T follicular helper cell (primary cell): ENCODE data around the gene SEPHS1.
A peak's percentile ranks its signal among the peaks of the same experiment; 100 is the strongest.
"Not testable (repeated sequence)": the region's sequence is repeated elsewhere in the genome, so short reads cannot be mapped to it uniquely, and the experiment has no call there.

Experiments used
- DNase-seq: peaks from one replicate; pipeline ENCODE4 v3.0.0-alpha.2; 2020; ENCODE audit warnings: low read depth
- total RNA-seq, 2 experiments: gene quantifications; one replicate each; lab custom pipeline; 2026; lab: John Stamatoyannopoulos, UW

SEPHS1 gene, protein sequence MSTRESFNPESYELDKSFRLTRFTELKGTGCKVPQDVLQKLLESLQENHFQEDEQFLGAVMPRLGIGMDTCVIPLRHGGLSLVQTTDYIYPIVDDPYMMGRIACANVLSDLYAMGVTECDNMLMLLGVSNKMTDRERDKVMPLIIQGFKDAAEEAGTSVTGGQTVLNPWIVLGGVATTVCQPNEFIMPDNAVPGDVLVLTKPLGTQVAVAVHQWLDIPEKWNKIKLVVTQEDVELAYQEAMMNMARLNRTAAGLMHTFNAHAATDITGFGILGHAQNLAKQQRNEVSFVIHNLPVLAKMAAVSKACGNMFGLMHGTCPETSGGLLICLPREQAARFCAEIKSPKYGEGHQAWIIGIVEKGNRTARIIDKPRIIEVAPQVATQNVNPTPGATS
- total RNA-seq, result 36.9 to 56.8 reads per million in 2 experiments

DNA sequence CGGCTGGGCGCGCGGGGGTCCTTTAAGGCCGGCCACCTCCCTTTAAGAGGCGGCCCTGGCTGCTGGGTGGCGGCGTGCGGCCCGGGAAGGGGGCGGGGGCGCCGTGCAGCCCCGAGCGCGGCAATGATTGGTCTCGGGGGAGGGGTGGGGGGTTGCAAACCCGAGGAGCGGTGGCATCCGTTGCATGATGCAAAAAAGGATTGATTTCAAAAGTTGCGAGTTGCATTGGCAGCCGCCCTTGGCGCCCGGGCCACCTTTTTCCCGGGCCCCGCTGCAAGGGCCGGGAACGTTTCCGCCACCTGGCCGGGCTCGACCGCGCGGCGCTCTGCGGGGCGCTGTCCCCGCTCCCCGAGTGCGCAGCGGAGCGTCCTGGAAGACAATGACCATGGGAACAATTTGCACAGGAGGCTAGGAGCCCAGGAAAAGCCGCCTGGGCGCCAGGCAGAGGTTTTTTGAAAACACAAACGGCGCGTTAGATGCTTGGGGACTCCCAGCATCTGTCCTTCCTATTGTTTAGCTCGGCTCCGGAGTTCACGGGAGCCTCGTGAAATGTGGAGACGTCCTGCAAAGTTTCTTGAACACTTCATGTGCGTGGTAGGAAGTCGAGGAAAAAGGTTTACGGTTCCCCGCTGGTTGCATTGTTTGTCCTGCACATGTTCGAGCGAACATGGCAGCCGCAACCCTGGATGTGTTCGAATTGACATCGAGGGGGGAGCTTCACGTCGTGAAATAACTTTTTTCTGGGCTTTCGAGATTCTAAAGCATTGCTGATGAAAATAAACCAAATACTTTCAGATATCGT lies at the start of gene SEPHS1:
SEPHS1 (minus strand) TSS at position 78 of the 802 bp plus-strand sequence. CDS start 3,343 bp downstream, outside the sequence.
- DNase-seq, result peak; percentile 70

DNA sequence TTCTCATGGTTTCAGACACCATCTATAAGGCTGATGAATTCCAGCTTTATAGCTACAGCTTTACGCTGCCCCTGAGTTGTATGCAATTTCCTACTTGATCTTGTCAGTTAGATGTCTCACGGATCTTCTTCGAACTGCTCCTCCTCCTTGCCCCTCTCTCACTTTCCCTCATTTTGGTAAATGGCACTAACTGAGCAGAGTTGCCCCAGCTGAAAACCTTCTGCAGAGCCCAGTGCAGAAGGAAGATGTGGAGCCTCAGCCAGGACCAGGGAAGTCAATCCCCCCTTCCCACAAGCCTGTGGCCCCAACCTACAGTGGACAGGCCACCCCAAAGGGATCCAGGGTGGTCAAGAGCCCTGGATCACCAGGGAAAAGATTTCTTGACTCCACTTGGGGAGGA lies 49.0 kb upstream of the SEPHS1 start:
- DNase-seq, result no peak

DNA sequence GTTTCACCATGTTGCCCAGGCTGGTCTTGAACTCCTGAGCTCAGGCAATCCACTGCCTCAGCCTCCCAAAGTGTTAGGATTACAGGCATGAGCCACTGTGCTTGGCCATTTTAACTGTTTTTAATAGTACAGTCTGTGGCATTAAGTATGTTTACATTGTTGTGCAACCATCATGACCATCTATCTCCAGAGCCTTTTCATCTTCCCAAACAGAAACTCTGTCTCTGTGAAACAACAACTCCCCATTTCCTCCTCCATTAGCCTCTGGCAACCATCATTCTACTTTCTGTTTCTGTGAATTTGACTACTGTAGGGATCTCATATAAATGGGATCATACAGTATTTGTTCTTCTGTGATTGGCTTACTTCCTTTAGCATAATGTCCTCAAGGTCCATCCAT lies 48.3 kb upstream of the SEPHS1 start:
- DNase-seq, result no peak

DNA sequence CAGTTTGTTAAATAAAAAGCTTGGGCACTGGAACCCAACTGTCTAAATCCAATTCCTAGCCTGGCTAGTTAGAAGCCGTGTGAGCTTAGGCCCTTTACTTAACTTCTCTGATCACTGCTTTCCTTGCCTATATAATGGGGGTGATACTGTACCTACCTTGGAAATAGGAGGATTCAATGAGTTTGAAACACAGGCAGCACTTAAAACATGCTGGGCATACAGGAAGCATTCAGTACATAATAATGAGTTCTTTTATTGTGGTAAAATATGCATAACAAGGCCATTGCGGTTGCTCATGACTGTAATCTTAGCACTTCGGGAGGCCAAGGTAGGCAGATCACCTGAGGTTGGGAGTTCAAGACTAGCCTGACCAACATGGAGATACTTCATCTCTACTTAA lies 47.4 kb upstream of the SEPHS1 start:
- no peak for DNase-seq

DNA sequence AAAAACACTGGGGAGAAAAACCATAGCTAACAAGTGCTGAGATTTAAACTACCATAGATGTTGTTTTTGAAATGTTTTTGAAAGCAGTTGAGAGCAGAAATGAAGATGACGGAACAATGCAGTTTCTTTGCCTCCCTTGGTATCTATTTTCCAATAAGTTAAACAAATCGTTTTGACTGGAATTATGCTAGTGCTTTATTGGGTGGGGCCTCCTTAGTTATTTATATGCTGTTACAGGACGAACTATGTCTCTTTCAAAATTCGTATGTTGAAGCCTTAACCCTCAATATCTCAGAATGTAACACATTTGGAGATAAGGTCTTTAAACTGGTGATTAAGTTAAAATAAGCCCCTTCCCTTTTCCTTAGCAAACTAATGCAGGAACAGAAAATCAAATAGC lies 45.5 kb upstream of the SEPHS1 start:
- no peak for DNase-seq

DNA sequence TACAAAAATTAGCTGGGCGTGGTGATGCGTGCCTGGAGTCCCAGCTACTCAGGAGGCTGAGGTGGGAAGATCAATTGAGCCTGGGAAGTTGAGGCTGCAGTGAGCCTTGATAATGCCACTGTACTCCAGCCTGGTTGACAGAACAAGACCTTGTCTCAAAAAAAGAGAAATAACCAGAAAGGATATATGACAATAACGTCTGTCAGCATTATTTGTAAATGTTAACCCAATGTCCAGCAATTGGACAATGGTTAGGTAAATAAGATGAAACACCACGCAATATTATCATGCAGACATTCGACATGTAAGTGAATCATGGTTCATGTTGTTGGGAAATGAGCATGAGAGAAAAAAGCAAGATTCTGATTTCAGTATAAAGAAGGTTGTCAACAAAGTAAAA lies 44.6 kb upstream of the SEPHS1 start:
- DNase-seq, result no peak

DNA sequence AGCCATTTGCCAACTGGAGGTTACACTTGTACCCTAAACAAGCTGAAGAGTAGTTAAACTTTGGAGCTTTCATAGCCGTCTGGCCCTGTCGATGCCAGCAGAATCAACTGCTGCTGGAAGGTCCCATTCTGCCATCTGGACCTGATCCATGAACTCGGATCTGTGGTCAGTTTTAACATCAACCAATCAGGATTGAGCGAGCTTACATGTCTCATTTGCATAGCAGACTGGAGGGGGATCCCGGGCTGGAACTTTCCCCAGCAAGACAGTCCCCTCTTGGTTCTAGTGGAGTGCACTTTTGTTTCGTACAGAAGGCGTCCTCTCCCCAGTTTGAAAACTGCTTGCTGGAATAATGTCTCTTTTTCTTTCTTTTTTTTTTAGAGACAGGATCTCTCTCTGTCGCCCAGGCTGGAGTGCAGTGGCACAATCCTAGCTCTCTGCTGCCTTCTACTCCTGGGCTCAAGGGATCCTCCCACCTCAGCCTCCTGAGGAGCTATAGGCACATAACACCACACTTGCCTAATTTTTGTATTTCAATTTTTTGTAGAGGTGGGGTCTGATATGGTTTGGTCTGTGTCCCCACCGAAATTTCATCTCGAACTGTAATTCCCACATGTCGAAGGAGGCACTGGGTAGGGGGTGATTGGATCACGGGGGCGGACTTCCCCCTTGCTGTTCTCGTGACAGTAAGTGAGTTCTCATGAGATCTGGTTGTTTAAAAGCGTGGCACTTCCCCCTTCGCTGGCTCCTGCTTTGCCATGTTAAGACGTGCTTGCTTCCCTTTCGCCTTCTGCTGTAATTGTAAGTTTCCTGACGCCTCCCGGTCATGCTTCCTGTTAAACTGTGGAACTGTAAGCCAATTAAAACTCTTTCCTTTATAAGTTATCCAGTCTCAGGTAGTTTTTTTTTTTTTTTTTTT lies 42.8 kb upstream of the SEPHS1 start:
- DNase-seq, result no peak

DNA sequence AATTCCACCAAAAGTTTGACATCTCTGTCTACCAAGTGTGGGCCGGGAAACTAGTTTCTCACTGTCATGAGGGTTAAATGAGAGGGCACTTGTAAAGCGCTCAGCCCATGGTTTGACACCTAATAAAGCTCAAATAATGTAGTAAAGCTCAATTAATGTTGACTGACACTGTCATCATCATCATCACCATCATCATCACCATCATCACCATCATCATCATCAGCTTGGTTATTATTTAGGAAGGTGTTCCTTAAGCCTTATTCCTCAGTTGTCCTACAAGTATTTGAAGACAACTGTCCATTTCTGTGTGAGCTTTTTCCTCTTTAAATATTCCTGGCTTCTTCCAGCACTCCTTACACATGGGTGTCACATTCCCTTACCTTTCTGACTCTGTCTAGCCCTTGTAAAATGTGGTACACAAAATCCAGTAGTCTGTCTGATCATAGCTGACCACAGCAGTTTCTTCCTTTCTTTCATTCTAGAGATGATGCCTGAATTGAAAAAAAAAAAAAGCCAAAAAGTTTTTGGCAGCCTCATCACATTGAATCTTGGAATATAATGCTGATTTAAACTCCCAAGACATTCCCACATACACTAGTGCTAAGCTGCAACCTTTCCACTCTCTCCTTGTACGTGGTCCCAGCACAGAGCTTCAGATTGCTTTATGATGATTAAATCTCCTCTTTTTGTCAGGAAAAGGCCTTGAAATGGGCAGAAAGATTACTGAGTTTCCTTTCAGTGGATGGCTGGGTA lies 40.6 kb upstream of the SEPHS1 start:
- no peak for DNase-seq

DNA sequence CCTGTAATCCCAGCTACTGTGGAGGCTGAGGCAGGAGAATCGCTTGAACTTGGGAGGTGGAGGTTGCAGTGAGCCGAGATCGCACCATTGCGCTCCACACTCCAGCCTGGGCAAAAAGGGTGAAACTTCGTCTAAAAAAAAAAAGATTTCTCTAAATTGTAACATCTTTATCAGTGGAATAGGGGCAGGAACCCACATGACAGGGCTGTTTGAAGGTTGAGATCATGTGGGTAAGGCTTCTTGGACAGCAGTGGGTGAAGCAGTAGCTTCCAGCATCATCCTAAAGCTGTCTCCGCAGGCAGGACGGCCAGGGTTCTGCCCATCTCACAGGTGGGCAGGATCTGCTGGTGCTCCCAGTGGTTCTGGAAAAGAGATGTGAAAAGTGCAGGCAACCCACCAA lies 37.9 kb upstream of the SEPHS1 start:
- no peak for DNase-seq

DNA sequence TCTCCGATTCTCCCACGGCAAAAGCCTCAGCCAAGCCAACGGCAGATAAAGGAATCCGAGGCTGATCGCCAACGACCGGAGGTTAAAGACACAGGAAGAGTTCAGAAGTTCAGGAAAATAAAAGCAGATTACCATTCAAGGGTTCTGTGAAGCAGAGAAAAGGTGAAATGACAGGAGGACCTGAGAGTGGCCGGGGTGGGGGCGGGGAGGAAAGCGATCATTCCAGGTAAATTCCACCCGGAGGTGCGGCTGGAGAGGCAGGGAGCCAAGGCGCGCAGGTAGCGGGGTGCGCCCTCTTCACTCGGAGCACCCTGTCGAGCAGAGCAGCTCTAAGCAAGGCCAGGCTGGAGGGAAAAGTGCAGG lies 35.3 kb upstream of the SEPHS1 start:
- DNase-seq, result no peak

DNA sequence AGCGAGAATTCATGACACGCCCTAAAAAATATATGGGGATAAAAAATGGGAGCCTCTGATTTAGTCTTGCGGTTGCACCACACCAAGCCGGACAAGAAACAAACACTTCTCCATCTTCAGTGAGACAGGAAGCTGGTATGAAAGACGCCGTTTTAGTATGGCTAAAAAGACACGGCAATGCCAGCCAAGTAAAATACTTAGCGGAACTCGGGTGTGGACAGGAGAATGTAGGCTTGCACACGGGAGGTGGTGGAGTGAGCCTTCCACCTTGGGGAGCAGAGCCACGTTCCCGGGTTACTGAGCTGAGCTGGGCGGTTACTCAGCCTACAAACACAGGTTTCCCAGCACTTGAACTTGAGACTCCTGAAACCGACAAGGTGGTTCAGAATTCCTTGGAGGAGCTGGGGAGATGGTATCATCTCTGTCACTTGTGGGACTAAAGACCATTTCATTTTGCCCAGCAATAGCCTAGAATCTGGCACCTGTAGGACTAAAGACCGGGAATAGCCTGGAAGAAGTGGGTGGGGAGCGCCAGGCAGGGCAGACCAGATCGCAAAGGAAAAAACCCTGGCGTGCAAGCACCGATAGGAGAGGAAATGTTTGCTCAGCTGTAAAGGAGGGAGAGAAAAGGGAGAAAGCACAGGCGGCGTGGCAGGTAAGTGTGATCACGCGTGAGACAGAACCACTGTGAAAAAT lies 34.8 kb upstream of the SEPHS1 start:
- no peak for DNase-seq

DNA sequence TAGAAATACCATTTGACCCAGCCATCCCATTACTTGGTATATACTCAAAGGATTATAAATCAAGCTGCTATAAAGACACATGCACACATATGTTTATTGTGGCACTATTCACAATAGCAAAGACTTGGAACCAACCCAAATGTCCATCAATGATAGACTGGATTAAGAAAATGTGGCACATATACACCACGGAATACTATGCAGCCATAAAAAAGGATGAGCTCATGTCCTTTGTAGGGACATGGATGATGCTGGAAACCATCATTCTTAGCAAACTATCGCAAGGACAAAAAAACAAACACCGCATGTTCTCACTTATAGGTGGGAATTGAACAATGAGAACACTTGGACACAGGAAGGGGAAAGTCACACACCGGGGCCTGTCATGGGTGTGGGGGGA lies 31.0 kb upstream of the SEPHS1 start:
- not testable (repeated sequence) for DNase-seq

DNA sequence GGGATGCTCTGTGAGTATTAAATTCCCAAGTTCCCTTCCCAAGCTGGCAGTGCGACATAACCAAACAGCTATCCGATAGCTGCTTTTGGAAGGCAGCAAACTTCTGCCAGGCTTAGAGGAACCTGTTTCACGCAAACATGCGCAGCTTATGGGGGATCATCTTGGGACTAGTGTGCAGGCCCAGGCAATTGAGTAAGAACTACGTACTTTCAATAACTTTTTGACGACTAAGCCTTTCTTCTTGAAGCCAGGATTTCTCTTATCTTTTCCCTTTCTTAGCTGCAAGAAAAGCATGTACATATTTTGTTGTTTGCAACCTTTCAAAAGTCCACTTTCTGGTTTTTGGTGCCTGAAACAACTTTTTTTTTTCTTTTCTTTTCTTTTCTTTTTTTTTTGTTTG lies 28.7 kb upstream of the SEPHS1 start:
- no peak for DNase-seq

DNA sequence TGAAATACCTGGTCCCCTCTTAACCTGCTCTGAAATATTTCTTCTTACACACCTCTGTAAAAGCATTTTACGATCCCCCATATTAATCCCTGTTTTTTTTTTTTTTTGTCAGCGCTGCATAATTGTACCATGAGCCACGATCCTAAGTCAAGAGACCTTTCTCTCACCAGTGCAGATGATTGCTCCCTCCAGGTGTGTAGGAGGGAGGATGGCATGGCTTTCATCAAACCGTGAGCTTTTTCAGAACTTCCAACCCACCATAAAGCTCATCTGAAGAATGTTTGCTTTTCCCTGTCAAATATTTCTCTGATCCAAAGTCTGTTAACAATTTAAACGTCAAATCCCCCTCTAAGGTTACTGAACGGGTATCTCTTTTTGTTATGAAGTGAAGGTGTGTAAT lies 28.2 kb upstream of the SEPHS1 start:
- DNase-seq, result no peak

DNA sequence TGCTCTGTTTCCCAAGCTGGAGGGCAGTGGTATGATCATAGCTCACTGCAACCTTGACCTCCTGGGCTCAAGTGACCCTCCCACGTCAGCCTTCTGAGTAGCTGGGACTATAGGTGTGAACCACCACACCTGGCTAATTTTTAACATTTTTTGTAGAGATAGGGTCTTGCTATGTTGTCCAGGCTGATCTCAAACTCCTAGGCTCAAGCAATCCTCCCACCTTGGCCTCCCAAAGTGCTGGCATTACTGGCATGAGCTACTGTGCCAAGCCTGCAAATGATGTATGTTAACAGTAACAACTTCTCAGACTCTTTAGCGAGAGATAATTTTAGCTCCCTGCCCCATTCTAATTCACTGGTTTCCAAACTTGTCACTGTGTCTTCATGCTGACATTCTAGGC lies 27.7 kb upstream of the SEPHS1 start:
- no peak for DNase-seq

DNA sequence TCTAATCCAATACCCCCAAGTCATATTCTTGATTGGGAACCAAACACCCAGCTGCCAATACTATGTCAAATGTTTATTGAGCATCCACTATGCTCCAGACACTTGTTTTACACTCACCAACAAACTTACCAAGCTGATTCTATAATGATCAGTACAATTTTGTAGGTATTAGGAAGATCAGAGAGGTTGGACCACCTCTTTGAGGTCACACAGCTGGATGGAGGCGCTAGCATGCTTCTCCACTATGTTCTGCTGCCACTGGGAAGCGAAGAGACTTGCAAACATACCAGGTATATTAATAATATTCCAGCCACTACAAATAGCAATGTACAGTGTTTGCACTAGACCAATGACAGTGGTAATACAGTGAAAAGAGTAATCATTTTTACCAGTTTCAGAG lies 25.6 kb upstream of the SEPHS1 start:
- DNase-seq, result no peak

DNA sequence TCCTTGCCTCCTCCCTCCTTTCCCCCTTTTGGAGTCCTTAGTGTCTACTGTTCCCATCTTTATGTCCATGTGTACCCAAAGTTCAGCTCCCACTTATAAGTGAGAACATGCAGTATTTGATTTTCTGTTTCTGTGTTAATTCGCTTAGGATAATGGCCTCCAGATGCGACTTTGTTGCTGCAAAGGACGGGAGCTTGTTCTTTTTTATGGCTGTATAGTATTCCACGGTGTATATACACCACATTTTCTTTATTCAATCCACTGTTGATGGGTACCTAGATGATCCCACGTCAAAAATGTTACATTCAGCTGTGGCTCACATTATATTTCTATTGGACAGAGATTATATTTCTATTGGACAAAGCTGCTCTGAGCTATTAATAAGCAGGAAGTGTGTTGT lies 24.4 kb upstream of the SEPHS1 start:
- no peak for DNase-seq

DNA sequence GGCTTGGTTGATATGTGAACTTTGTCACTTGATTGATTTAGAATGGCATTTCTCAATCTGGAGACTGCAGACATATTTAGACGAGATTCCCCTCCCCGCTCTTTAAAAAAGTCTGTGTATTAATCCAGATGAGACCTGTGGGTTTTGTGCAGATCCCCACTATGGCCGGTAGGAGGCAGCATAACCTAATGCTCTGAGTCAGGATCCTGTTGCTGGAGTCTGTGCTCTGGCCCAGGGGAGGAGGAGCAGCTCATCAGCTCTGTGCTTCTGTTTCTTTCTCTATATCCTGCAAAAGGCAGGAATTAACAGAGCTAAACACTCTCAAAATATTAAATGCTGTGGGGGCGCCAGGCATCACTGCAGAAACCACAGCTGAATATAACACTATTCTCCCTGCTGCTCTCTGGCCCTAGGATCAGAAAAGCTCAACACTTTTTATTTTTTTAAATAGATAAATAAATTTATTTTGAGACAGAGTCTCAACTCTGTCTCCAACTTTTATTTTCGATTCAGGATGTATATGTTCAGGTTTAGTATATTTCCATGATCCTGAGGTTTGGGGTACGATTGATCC lies 23.9 kb upstream of the SEPHS1 start:
- peak; percentile 44 for DNase-seq

DNA sequence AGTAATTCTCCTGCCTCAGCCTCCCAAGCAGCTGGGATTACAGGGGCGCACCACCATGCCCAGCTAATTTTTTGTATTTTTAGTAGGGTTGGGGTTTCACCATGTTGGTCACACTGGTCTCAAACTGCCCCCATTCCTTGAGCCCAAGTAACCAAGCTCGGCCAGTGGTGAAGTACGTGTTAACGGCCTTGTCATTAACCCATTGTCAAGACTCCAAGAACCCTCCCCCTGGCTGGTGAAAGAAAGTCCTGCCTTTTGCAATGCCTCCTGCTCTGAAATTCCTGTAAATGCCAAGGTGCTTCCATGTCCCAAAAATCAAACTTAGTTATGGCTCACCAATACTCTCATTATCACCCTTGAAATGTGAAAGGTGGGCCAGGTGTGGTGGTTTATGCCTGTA lies 18.8 kb upstream of the SEPHS1 start:
- DNase-seq, result no peak

DNA sequence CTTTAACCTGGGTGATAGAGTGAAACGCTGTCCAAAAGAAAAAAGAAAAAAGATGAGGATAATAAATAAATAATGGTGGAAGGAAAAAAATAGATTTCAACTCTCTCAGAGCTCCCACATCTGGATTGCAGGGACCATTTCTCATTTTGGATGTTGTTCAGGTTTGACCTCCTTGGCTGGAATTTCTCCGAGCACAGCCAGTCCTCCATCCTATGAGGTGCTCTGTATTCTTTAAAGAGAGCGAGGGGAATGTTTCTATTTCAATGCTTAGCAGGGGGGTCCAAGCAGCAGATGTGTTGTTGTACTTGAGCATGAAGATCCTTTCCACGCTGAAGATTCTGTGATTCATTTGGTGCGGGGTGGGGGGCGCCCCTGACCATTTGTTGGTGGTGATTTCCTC lies 17.7 kb upstream of the SEPHS1 start:
- DNase-seq, result no peak

DNA sequence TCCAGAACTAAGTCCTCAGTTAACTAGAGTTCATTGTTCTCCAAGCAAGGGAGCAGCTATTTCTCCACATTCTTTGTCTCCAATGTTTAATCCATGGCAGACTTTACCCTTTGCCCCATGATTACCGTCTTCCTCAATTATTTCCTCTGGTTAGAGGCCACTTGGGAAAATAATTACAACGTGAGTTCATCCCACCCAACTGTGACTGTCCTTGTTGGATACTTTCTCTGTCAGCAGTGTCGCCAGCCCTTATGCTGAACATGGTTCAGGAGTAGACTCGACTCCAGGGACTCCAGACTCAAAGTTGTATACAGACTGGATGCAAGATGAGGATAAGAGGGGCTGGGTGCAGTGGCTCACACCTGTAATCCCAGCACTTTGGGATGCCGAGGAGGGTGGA lies 17.1 kb upstream of the SEPHS1 start:
- DNase-seq, result no peak
